ENCODE data around the gene NEK4. TPM values are rescaled to one million over a fixed set of nuclear protein-coding genes. Genes with fewer than 3 reads are reported as not detected.
"Not testable (repeated sequence)": the region's sequence is repeated elsewhere in the genome, so short reads cannot be mapped to it uniquely, and the experiment has no call there.

The NEK4 gene
- total RNA-seq, 2 donors from 2014 or later, result 3.2 to 19.9 TPM

DNA sequence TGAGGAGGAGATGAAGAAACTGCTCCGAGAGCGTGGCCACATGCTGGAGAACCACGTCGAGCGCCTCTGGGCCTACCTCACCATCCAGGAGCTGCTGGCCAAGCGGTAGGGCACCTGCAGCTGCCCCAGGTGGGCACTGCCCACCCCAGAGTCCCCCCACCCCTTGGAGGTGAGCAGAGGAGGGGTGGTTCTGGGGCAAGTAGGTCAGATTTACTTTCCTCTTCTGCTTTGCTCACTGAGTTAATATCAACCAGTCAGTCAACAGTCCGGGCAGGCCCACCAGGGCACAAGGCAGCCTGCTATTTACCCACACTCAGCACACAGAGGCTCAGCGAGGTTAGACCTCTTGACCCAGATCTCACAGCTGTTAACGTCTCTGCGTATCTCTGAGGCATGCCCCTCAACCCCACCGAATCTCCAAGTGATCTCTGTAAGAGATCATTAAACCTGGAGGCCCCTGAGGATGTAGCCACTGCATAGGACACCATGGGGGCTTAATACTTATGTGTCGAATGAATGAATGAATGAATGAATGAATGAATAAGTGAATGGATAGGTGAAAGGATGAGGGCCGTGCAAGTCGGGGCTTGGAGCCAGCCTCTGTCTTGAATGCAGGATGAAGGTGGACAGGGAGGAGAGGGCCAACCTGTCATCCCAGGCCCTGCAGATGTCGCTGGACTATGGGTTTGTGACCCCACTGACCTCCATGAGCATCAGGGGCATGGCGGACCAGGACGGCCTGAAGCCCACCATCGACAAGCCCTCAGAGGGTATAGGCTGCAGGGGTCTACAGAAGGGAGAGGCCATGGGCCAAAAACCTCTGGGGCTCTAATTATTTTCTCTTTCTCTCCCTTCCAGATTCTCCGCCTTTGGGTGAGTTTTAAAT is 15.8 kb upstream of the NEK4 start:
- DNase-seq (ENCODE audit: low spot score in 2 of 2) (no peak), ATAC-seq (no peak)
- Mint-ChIP-seq H3K27ac (no peak overlapping the region), H3K36me3 (no peaks in the 10 kb centered on the region), H3K9me3 (no peaks in the 10 kb centered on the region)

DNA sequence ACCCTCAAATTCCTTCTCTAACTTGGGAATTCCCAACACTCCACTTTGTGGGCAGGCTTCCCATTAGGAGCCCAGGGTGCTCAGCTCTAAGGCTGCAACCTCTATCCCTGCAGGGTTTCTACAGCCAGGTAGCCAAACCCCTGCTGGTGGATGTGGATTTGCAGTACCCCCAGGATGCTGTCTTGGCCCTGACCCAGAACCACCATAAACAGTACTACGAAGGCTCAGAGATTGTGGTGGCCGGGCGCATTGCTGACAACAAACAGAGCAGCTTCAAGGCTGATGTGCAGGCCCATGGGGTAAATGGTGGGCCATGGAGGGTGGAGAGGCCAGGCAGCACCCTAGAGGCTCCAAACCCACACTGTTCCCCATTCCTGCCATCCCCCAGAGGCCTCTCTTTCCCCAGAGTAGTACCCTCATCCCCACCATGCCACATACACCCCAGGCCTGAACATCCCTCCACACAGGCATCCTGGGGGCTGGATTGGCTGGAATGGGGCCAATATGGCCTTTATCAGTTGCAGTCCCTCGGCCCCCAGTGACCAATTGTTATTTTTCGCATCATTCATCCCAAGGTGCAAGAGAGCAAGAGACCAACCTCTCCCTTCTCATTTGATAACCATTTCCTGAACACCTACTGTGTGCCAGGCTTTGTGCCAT is 14.3 kb upstream of the NEK4 start:
- H3K27ac Mint-ChIP-seq, result no peak overlapping the region
- no peaks in the 10 kb centered on the region for H3K9me3 Mint-ChIP-seq
- ATAC-seq (no peak), DNase-seq (ENCODE audit: low spot score in 2 of 2) (peak in 1 of 2 donors; percentile 39)
- H3K36me3 Mint-ChIP-seq, result no peaks in the 10 kb centered on the region

DNA sequence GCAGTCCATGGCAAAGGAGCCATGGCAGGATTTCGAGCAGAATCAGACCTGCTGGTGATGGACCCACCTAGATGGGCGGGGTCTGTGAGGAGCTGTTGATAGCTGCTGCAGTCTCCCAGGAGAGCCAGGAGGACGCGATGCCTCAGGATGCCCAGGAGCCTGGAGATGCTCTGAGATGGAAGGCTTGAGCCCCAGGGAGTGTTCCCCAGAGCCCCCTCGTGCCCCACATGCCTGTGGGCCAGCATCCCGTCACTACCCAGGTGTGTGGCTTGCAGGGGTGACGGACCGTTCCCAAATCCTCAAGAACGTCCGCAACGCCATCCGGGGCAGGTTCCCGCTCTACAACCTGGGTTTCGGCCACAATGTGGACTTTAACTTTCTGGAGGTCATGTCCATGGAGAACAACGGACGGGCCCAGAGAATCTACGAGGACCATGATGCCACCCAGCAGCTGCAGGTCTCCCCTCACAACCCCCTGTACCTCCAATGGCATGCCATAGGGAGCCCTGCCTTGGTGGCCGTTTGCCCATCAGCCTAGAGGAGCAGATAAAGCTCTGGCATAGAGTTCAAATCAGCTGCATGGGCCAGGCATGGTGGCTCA is 13.4 kb upstream of the NEK4 start:
- H3K27ac Mint-ChIP-seq, result no peak overlapping the region
- no peaks in the 10 kb centered on the region for H3K9me3 Mint-ChIP-seq
- ATAC-seq (no peak), DNase-seq (ENCODE audit: low spot score in 2 of 2) (peak in 1 of 2 donors; percentile 50)
- H3K36me3 Mint-ChIP-seq, result no peaks in the 10 kb centered on the region

DNA sequence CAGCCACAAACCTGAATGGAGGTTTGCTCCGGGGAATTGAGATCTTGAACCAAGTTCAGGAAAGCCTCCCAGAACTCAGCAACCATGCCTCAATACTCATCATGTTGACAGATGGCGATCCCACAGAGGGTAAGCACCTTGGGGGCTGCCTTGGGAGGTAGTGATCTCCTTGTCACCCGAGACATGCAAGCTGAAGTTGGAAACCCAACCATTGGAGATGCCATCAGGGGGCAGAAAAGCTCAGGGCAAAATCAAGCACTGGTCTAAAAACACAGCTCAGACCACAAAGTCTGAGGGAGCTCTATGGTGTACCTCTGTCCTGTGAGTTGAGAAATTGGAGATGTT is 12.4 kb upstream of the NEK4 start:
- H3K36me3 Mint-ChIP-seq, result no peaks in the 10 kb centered on the region
- no peak for ATAC-seq
- DNase-seq (ENCODE audit: low spot score in 2 of 2), result peak in 1 of 2 donors; percentile 14
- no peaks in the 10 kb centered on the region for H3K9me3 Mint-ChIP-seq
- H3K27ac Mint-ChIP-seq, result no peak overlapping the region

DNA sequence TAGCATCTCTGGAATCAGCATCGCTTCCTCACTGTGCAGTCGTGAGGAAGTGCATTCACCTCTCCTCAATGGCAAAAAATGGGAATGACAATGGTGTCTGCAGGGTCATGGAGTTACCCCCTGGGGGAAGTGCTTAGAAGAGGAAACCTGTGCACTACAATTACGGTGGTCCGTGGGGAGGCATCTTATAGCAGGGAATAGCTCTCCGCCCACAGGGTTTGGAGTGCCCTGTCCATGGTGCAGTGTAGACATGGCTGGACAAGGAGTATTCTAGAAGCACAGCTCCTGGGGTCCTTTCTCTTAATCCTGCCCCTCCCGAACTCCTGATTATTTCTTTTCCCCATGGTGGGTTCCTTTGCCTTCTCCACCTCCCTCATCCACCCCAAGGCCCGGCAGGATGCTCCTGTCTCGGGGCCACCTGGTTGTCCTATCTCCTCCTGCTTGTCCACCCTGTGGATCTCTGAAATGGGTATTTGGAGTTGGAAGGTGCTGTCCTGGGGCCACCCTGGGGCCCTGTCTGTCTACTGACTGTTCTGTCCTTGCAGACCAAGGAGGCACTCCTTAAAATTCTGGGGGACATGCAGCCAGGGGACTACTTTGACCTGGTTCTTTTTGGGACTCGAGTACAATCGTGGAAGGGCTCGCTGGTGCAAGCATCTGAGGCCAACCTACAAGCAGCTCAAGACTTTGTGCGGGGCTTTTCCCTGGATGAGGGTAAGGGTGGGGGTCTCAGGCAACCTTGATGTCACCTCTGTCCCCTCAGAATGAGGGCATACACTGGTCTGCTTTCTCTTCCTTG is 11.9 kb upstream of the NEK4 start:
- no peaks in the 10 kb centered on the region for H3K9me3 Mint-ChIP-seq
- H3K27ac Mint-ChIP-seq, result no peak overlapping the region
- ATAC-seq (no peak), DNase-seq (ENCODE audit: low spot score in 2 of 2) (peak in 1 of 2 donors; percentile 47)
- H3K36me3 Mint-ChIP-seq, result no peaks in the 10 kb centered on the region

GRCh38 chr3:52781741-52782140 is 11.0 kb upstream of the NEK4 start:
- no peaks in the 10 kb centered on the region for H3K36me3 Mint-ChIP-seq
- ATAC-seq (no peak), DNase-seq (ENCODE audit: low spot score in 2 of 2) (peak in 1 of 2 donors; percentile 44)

GRCh38 chr3:52779837-52780585 is 9.3 kb upstream of the NEK4 start:
- Mint-ChIP-seq H3K27ac (no peak overlapping the region), H3K36me3 (no peaks in the 10 kb centered on the region), H3K9me3 (no peaks in the 10 kb centered on the region)
- ATAC-seq (no peak), DNase-seq (ENCODE audit: low spot score in 2 of 2) (peak in 1 of 2 donors; percentile 47)

More at GRCh38 chr3:52781741-52782140, 11.0 kb upstream of the NEK4 start:
- no peaks in the 10 kb centered on the region for H3K9me3 Mint-ChIP-seq
- no peak overlapping the region for H3K27ac Mint-ChIP-seq

- Mint-ChIP-seq H3K9me3 (no peaks in the 10 kb centered on the region), H3K36me3 (no peaks in the 10 kb centered on the region), H3K27ac (peak overlapping the region in 1 of 2 donors; percentile 34)
- DNase-seq (ENCODE audit: low spot score in 2 of 2), result peak in 1 of 2 donors; percentile 13
- no peak for ATAC-seq
Observed at GRCh38 chr3:52779011-52779836, 8.5 kb upstream of the NEK4 start.

GRCh38 chr3:52777959-52778805 is 7.4 kb upstream of the NEK4 start:
- peak overlapping the region; percentile 34 to 40 for H3K27ac Mint-ChIP-seq
- no peak for ATAC-seq
- H3K9me3 Mint-ChIP-seq, result no peaks in the 10 kb centered on the region
- H3K36me3 Mint-ChIP-seq, result no peaks in the 10 kb centered on the region
- DNase-seq (ENCODE audit: low spot score in 2 of 2), result peak in 1 of 2 donors; percentile 40

DNA sequence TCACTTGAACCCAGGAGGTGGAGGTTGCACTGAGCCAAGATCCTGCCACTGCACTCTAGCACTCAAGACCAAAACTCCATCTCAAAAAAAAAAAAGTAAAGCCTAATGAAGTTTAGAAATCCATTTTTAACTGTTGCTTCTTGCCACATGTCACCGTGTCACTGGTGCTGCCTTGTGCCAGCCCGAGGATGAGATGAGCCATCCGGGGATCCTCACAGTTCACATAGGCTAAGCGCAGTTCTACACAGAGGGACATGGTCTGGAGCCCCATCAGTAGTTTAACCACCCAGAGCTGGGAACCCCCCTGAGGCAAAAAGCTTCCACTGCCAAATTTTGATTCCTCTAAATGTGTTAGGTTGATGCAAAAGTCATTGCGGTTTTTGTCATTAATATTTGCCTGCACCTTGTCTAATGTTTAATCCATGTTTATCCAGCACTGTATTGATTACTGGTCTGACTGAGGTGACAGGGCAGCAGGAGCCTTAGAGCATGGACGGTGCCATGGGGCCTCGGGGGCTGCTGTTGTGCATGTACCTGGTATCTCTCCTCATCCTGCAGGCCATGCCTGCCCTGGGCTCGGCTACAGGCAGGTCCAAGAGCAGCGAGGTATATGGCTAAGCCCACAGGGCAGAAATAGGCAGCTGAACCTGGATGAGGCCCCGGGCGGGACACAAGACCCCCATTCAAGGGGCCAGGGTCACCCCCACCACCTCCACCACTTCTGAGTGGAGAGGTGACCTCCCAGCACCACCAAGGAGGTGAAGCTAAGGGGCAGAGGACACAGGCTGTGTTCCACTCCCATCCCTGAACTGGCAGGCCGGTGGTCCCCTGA is 6.6 kb upstream of the NEK4 start, which contains the start of gene ITIH1:
Gene ITIH1, plus strand, starts transcription at position 473 of the 832 bp plus-strand sequence. Its CDS starts 17 bp downstream, at position 490.
- no peaks in the 10 kb centered on the region for H3K36me3 Mint-ChIP-seq
- DNase-seq (ENCODE audit: low spot score in 2 of 2), result peak in 1 of 2 donors; percentile 48
- H3K9me3 Mint-ChIP-seq, result no peaks in the 10 kb centered on the region
- H3K27ac Mint-ChIP-seq, result peak within 1 kb of the TSS; percentile 34 to 40
- no peak for ATAC-seq

DNA sequence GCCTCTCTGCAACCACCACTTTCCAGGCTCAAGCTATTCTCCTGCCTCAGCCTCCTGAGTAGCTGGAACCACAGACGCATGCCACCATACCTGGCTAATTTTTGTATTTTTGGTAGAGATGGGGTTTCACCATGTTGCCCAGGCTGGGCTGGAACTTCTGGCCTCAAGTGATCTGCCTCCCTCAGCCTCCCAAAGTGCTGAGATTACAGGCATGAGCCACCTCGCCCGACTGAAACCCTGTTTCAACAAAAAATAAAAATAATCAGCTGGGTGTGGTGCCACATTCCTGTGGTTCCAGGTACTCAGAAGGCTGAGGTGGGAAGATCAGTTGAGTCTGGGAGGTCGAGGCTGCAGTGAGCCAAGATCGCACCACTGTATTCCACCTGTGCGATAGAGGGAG is 5.7 kb upstream of the NEK4 start:
- peak in 1 of 2 donors; percentile 26 for DNase-seq (ENCODE audit: low spot score in 2 of 2)
- not testable (repeated sequence) for ATAC-seq, H3K36me3 Mint-ChIP-seq, H3K27ac Mint-ChIP-seq, H3K9me3 Mint-ChIP-seq

DNA sequence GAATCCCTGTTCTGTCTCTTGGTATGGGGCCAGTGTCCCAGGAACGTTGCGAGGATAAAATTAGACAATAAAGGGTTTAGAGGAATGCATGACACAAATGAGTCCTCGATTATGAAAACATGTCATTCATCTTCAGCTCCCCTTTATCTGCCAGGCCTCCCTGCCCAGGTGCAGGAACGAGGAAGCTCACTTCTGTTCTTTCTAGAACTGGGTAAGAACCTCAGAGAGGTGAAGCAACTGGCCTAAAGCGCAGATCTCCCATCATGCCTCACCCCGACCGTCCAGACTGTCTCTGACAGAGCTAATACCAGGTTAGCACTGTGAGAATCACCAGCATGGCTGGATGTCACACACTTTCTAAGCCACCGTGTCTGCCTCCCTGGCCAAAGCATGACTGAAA is 5.1 kb upstream of the NEK4 start:
- Mint-ChIP-seq H3K9me3 (no peaks in the 10 kb centered on the region), H3K27ac (no peak overlapping the region), H3K36me3 (peaks cover 0 to 11% of the 10 kb centered on the region in 2 donors)
- DNase-seq (ENCODE audit: low spot score in 2 of 2) (peak in 1 of 2 donors; percentile 31), ATAC-seq (no peak)

DNA sequence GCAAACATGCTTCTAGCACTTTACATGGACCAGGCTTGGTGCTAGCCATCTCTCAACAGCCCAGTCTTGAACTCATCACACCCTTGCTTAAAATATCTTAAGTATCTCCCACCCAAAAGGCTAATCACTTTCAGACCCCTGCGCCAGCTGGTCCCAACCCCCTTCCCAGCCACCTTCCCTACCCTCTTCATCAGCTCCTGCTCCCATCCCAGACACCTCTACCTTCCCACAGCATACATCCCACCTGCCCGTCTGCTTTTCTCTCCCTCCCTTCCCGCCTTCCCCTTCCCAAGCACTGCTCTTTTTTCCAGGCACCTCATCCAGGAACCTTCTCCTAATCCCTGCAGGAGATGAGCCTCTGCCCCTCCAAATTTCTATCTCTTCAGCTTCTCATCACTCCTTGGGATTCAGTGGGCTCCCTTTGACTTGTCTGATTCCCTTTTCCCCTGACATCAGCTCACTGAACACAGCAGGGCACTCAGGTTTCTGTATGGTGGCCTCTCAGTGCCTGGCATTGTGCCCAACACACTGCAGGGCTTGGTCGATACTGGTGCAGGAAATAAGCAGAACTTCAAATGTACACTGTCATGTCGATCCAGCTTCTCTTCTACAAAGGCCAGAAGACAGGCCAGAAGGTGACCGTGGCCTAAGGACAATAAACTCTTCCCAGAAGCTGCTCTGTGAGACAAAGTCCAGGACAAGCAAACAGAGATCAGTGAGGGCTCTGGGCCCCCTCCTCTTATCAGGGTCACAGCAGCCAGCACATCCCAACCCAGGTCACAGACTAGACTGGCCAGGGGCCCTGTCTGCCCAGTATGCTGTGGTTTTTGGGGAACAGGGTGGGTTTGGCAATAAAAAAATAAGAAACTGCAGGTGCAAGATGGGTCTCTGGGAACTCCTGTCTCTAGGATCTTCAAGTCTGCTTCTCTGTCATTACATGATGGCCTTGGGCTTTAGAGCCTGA is 4.4 kb upstream of the NEK4 start:
- ATAC-seq, result no peak
- Mint-ChIP-seq H3K36me3 (peaks cover 0 to 11% of the 10 kb centered on the region in 2 donors), H3K9me3 (no peaks in the 10 kb centered on the region), H3K27ac (no peak overlapping the region)
- DNase-seq (ENCODE audit: low spot score in 2 of 2), result peak in 1 of 2 donors; percentile 40
